ENCODE measurements around the gene DKKL1.
A peak's percentile ranks its signal among the peaks of the same experiment; 100 is the strongest.

DKKL1 gene

GRCh38 chr19:49337267-49338022, 26.2 kb upstream of the DKKL1 start:
- intact Hi-C loops (cut with DNase I), result no loop called here
- no peak for DNase-seq

GRCh38 chr19:49338023-49338677, 25.5 kb upstream of the DKKL1 start:
- DNase-seq, result no peak
- intact Hi-C loops (cut with DNase I), result no loop called here

GRCh38 chr19:49338691-49339300, 24.9 kb upstream of the DKKL1 start:
- intact Hi-C loops (cut with DNase I), result no loop called here
- DNase-seq, result peak in 4 of 10 donors; percentile 31 to 90 (median 66)

GRCh38 chr19:49339301-49340068, 24.2 kb upstream of the DKKL1 start:
- peak; percentile 55 to 96 (median 80) for DNase-seq
- intact Hi-C loops (cut with DNase I), result no loop called here

- peak in 2 of 10 donors; percentile 65 to 68 for DNase-seq
- intact Hi-C loops (cut with DNase I), result no loop called here
Measured at GRCh38 chr19:49340069-49340864, 23.4 kb upstream of the DKKL1 start.

- intact Hi-C loops (cut with DNase I), result no loop called here
- DNase-seq, result peak in 1 of 10 donors; percentile 48
Measured at GRCh38 chr19:49340865-49341718, 22.6 kb upstream of the DKKL1 start.

GRCh38 chr19:49342291-49342721, 21.4 kb upstream of the DKKL1 start:
- intact Hi-C loops (cut with DNase I), result no loop called here
- peak in 2 of 10 donors; percentile 52 to 61 for DNase-seq

GRCh38 chr19:49343123-49343522, 20.6 kb upstream of the DKKL1 start:
- intact Hi-C loops (cut with DNase I), result no loop called here
- DNase-seq, result peak in 1 of 10 donors; percentile 32

GRCh38 chr19:49344505-49345423, 18.9 kb upstream of the DKKL1 start:
- peak in 1 of 10 donors; percentile 41 for DNase-seq
- intact Hi-C loops (cut with DNase I), result no loop called here

GRCh38 chr19:49347191-49347590, 16.5 kb upstream of the DKKL1 start:
- DNase-seq, result peak in 1 of 10 donors; percentile 83
- intact Hi-C loops (cut with DNase I), result no loop called here

- peak in 4 of 10 donors; percentile 32 to 91 (median 38) for DNase-seq
- intact Hi-C loops (cut with DNase I), result no loop called here
Measured at GRCh38 chr19:49347835-49348234, 15.8 kb upstream of the DKKL1 start.

- intact Hi-C loops (cut with DNase I), result no loop called here
- no peak for DNase-seq
Measured at GRCh38 chr19:49348305-49349189, 15.1 kb upstream of the DKKL1 start.

- no peak for DNase-seq
- intact Hi-C loops (cut with DNase I), result no loop called here
Measured at GRCh38 chr19:49349567-49349966, 14.1 kb upstream of the DKKL1 start.

- no peak for DNase-seq
- intact Hi-C loops (cut with DNase I), result no loop called here
Measured at GRCh38 chr19:49355909-49356353, 7.7 kb upstream of the DKKL1 start.

- intact Hi-C loops (cut with DNase I), result no loop called here
- DNase-seq, result no peak
Measured at GRCh38 chr19:49356382-49356781, 7.3 kb upstream of the DKKL1 start.

- intact Hi-C loops (cut with DNase I), result no loop called here
- DNase-seq, result peak in 1 of 10 donors; percentile 26
Measured at GRCh38 chr19:49357186-49357585, 6.5 kb upstream of the DKKL1 start.

Measured in posterior cingulate gyrus (tissue), 11 donors.